ENCODE results near the gene ATP5PD. TPM values are rescaled to one million over a fixed set of nuclear protein-coding genes. Genes with fewer than 3 reads are reported as not detected.
A peak's percentile ranks its signal among the peaks of the same experiment; 100 is the strongest.

Gene ATP5PD
- total RNA-seq, 1 donor from 2014 or later: 219 TPM

DNA sequence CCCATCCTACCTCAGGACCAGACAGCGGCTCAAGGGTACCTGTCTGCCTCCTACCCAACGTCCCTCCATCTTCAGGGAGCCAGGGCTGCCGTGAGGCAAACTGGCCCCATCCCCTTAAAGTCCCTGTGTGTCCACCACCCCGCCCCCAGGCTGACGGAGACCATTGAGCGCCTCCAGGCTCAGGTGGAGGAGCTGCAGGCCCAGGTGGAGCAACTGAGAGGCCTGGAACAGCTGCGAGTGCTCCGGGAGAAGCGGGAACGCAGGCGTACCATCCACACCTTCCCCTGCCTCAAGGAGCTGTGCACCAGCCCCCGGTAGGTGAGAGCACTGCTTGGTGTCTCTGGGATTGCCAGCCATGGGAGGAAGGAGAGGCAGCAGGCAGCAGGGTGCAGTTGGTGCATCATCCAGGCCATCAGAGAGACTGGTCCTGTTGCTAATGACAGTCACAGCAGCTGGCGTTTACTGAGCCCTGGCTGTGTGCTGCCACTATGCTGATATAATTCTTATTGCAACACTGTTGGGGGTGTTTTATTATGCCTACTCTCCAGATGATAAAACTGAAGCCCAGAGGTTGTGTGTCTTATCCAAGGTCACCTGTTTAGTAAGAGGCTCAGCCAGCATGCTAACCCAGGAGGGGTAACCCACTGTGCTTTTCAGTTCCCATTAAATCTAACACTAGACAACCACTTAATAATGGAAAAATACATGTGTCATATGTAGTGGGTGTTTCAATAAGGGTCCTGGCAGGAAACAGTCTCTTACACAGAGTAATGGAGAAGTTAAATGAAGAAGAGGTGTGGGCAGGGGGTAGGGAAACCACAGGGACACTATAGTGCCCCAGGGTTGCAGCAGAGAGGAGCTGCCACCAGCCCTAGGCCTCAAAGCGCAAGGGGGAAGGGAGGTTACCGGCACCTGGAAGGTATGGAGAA is 44.6 kb downstream of the ATP5PD start:
- DNase-seq (ENCODE audit: low read depth in 2 of 2): no peak

DNA sequence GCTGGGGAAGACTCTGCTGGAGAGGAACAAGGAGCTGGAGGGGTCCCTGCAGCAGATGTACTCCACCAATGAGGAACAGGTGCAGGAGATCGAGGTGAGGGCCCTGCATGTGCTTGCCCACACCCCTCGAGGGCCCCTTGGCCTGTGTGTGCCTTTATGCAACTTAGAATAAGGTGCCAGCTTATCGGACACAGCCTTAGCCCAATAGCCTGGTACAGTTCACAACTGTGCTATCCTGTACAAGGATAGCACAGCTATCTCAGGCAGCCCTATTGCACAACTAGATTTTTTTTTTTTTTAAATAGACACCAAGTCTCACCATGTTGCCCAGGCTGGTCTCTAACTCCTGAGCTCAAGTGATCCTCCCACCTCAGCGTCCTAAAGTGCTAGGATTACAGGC is 47.2 kb downstream of the ATP5PD start:
- no peak for DNase-seq (ENCODE audit: low read depth in 2 of 2)

DNA sequence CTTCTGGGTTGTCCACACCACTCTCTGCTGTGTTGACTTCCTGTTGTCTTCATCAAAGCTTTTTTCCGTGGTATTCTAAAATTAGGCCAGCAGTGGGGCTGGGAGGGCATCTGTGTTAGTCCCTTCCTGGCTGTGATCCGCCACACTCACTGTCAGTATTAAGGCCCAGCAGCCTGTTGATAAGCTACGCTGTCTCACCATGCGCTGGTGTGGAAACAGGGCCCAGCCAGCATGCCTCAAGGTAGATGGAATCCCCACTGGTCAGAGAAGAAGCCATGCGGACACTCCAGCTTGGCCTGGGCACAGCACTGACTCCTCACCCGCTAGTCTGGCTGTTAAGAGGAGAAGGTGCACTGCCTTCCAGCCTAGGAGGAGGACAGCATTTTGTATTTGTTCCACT is 48.0 kb downstream of the ATP5PD start:
- peak in 1 of 2 donors; percentile 64 for DNase-seq (ENCODE audit: low read depth in 2 of 2)

DNA sequence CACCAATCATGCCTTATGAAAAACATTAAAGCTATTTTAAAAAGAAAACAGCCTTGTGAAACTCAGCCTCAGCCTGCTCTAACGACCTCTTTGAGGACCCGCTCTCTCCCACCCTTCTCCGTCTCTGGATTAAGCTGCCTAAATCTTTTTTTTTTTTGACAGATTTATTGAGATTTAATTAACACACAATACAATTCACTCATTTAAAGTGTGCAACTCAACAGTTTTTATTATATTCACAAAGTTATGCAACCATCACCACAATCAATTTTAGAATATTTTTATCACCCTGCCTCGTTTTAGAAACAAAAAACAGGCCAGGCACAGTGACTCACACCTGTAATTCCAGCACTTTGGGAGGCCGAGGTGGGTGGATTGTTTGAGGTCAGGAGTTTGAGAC is 50.9 kb downstream of the ATP5PD start:
- no peak for DNase-seq (ENCODE audit: low read depth in 2 of 2)

DNA sequence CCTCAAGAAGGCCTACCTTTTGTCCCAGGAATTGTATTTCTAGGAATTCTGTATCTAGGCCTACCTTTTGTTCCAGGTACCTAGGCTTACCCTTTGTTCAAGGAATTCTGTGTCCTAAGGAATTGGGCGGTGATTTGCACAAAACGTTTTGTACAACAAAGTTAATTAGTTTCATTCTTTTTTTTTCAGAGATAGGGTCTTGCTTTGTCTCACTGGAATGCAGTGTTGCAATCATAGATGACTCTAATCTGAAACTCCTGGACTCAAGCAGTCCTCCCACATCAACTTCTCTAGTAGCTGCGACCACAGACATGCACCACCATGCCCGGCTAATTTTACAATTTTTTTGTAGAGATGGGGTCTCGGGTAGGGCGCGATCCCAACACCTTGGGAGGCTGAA is 52.3 kb downstream of the ATP5PD start:
- no peak for DNase-seq (ENCODE audit: low read depth in 2 of 2)

DNA sequence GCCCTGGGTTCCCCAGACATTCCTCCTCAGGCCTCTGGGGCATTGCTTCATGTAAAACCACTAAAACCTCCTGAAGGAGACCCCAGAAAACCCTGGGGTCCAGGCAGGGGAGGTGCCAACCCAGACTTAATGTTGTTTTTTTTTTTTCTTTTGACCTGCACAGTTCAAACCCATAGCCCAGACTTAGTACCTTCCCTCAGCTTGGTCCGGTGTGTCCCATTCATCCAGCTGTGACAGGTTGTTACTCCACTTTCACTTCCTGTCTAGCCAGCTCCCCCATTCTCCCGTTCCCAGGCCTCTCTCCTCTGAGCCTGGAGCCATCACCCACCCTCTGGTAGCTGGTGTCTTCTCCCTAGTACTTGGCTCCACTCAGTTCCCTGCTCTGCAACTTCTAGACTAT is 54.5 kb downstream of the ATP5PD start:
- no peak for DNase-seq (ENCODE audit: low read depth in 2 of 2)

DNA sequence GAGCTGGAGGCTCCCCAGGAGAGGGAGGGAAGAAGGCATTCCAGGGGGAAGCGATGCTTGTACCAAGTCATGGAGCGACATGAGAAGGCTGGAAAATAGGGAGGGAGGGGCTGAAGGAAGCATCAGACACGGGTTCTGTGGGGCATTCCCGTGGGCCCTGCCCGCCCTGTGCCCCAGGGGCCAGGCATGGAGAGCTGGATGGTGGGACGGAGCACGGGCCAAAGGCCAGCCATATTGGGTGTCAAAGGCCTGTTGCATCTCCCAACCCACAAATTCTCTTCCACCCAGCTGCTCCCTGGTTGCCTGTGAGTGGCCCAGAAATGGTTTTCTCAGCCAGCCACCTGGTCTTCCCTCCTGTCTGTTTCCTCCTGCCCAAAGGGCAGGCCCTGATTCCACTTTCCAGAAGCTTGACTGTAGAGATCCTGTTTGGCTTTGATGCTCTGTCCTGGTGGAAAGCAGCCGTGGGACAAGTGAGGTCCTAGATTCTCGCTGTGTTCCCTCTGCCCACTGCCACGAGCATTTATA is 56.1 kb downstream of the ATP5PD start:
- DNase-seq (ENCODE audit: low read depth in 2 of 2): no peak

Other genes starting within 250 kb of the ATP5PD start
- under 0.01 TPM in 2 replicates for gene GRIN2C, start 187.1 kb downstream of the ATP5PD start, total RNA-seq
- 12.9 and 41.2 TPM in 2 replicates for gene FDXR, start 174.0 kb downstream of the ATP5PD start, total RNA-seq
- not detected in 2 replicates for gene FADS6, start 153.3 kb downstream of the ATP5PD start, total RNA-seq
- gene USH1G, start 123.7 kb downstream of the ATP5PD start, total RNA-seq: not detected in 2 replicates
- not detected in 2 replicates for gene OTOP2, start 122.7 kb downstream of the ATP5PD start, total RNA-seq
- not detected in 2 replicates for gene OTOP3, start 111.1 kb downstream of the ATP5PD start, total RNA-seq
- gene HID1, start 74.2 kb downstream of the ATP5PD start, total RNA-seq: 21.4 and 44.8 TPM in 2 replicates
- gene CDR2L, start 59.3 kb downstream of the ATP5PD start, total RNA-seq: 5.0 and 5.7 TPM in 2 replicates
- 17.9 and 19.4 TPM in 2 replicates for gene MRPL58, start 34.3 kb downstream of the ATP5PD start, total RNA-seq
- gene KCTD2, start 256 bp upstream of the ATP5PD start, total RNA-seq: 9.2 and 11.9 TPM in 2 replicates
- gene SLC16A5, start 41.0 kb upstream of the ATP5PD start, total RNA-seq: 2.0 and 3.9 TPM in 2 replicates
- gene ARMC7, start 63.0 kb upstream of the ATP5PD start, total RNA-seq: 2.4 and 2.8 TPM in 2 replicates
- 34.7 and 38.7 TPM in 2 replicates for gene NT5C, start 84.8 kb upstream of the ATP5PD start, total RNA-seq
- gene JPT1, start 107.5 kb upstream of the ATP5PD start, total RNA-seq: 72.4 and 119 TPM in 2 replicates
- gene SUMO2, start 136.0 kb upstream of the ATP5PD start, total RNA-seq: 89.4 and 100 TPM in 2 replicates
- gene NUP85, start 158.7 kb upstream of the ATP5PD start, total RNA-seq: 28.3 and 31.5 TPM in 2 replicates
- 6.1 and 10.5 TPM in 2 replicates for gene GGA3, start 214.6 kb upstream of the ATP5PD start, total RNA-seq
- gene MRPS7, start 214.9 kb upstream of the ATP5PD start, total RNA-seq: 60.9 and 61.0 TPM in 2 replicates
- gene MIF4GD, start 224.3 kb upstream of the ATP5PD start, total RNA-seq: 7.4 and 7.5 TPM in 2 replicates
- gene SLC25A19, start 242.5 kb upstream of the ATP5PD start, total RNA-seq: 3.9 and 6.5 TPM in 2 replicates

All from lung microvascular endothelial cell (primary cell).